T-helper 17 cell (primary cell): ENCODE results near the gene SOX13. TPM values are rescaled to one million over a fixed set of nuclear protein-coding genes. Genes with fewer than 3 reads are reported as not detected.
"Not testable (repeated sequence)": the region's sequence is repeated elsewhere in the genome, so short reads cannot be mapped to it uniquely, and the experiment has no call there.

Experiments
- ATAC-seq: fragments of 150-1000 bp; cut with Tn5 transposase; 2 replicates; pipeline ENCODE4 v1.10.0; 2021; ENCODE audit warnings: mild to moderate bottlenecking, moderate library complexity
- DNase-seq, 3 donors: peaks; one replicate each; pipeline versions ENCODE4 v3.0.0 to v3.0.0-alpha.2; 2020 to 2021
- H3K9me3 ChIP-seq: one replicate; pipeline ENCODE4 v1.7.0; 2013; ENCODE audit warnings: low read length, mild to moderate bottlenecking; ENCODE audit not compliant: control insufficient read depth, poor library complexity, severe bottlenecking
- H3K27ac Mint-ChIP-seq: one replicate; pipeline ENCODE4 v1.8.0; 2022; ENCODE audit warnings: mild to moderate bottlenecking, moderate library complexity, mixed read lengths
- H3K27me3 Mint-ChIP-seq: one replicate; pipeline ENCODE4 v1.8.0; 2022; ENCODE audit warnings: mixed read lengths
- H3K36me3 Mint-ChIP-seq: one replicate; pipeline ENCODE4 v1.8.0; 2022; ENCODE audit warnings: low read depth, mixed read lengths
- H3K4me1 Mint-ChIP-seq: one replicate; pipeline ENCODE4 v1.8.0; 2022; ENCODE audit warnings: mild to moderate bottlenecking, mixed read lengths
- H3K4me3 Mint-ChIP-seq: one replicate; pipeline ENCODE4 v1.8.0; 2022; ENCODE audit warnings: mild to moderate bottlenecking, moderate library complexity, mixed read lengths
- total RNA-seq, 4 donors: library from RNA in 2 of 4; stranded (reverse) in 2 of 4; gene quantifications; one replicate each; pipeline ENCODE4 v1.2.3 and lab custom pipeline; 2022 to 2026

Gene SOX13
- total RNA-seq, 2 donors from 2014 or later, result 1.3 to 6.3 TPM

DNA sequence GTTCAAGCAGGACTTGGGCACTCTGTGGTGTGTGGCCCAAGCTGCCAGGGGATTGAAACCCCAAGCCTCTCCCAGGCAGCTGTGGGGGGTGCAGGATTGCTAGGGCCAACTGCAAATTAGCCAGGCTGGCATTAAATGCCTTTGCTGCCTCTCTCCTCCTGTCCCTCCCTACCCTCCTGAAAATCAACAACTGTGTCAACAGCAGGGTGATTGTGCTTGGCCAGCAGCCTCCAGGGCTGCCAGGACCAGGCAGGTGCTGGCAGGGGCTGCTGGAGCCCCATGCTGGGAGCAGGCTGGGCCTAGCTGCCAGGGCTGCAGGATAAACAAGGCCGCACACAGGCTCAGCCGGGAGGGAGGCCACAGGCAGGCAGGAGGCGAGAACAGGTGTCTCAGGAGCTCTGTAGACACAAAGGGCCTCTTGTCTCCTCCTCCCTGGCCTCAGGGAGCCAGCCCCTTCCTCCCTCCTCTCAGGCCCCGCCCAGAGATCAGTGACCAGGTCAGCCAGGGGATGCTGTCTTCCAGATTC lies 11.4 kb downstream of the SOX13 start:
- Mint-ChIP-seq H3K4me1 (peaks cover 9% of the 10 kb centered on the region), H3K27ac (peak overlapping the region; percentile 47), H3K4me3 (no peak overlapping the region), H3K36me3 (peaks cover 2% of the 10 kb centered on the region), H3K27me3 (peaks cover 7% of the 10 kb centered on the region)
- ATAC-seq (no peak), DNase-seq (no peak)
- no peaks in the 10 kb centered on the region for H3K9me3 ChIP-seq

GRCh38 chr1:204085876-204086275 lies 13.0 kb downstream of the SOX13 start:
- ATAC-seq (no peak), DNase-seq (no peak)
- Mint-ChIP-seq H3K4me1 (peaks cover 6% of the 10 kb centered on the region), H3K27ac (no peak overlapping the region), H3K36me3 (peaks cover 2% of the 10 kb centered on the region), H3K27me3 (peaks cover 7% of the 10 kb centered on the region), H3K4me3 (no peak overlapping the region)
- no peaks in the 10 kb centered on the region for H3K9me3 ChIP-seq

- H3K9me3 ChIP-seq, result no peaks in the 10 kb centered on the region
- Mint-ChIP-seq H3K36me3 (peaks cover 3% of the 10 kb centered on the region), H3K4me1 (peaks cover 11% of the 10 kb centered on the region), H3K27ac (no peak overlapping the region), H3K4me3 (no peak overlapping the region), H3K27me3 (peaks cover 15% of the 10 kb centered on the region)
- DNase-seq (no peak), ATAC-seq (no peak)
Observed at GRCh38 chr1:204087181-204087892, 14.4 kb downstream of the SOX13 start.

DNA sequence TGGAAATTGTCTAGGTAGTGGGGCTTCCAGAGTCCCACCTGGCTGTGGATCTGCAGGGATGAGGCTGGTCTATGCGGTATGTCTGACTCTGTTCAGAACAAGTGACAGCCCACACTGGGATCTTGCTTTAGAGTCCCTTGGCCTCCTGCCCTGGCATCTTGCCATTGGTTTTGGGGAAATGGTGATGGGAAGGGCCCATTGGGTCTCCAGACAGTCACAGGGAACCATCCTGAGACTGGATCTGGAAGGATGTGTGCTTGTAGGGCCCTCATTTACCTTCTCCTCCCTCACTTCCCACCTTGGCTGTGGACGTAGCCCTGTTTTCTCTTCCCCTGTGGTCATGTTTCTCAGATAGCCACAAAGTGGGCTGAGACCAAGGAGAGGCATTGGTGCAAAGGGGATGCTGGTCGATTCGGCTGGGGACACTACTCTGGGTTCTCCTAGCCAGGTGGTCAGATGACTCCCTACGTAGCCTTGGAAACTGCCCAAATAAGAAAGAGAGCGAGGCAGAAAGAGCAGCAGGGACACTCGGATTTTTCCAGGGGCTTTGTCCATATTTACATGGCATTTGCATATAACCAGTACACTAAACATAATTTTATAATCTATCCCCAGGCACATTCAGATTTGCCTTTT lies 15.1 kb downstream of the SOX13 start:
- no peak for DNase-seq
- ATAC-seq, result no peak
- no peak overlapping the region for H3K4me3 Mint-ChIP-seq
- H3K27ac Mint-ChIP-seq, result peak overlapping the region; percentile 37
- peaks cover 13% of the 10 kb centered on the region for H3K27me3 Mint-ChIP-seq
- H3K4me1 Mint-ChIP-seq, result peaks cover 13% of the 10 kb centered on the region
- H3K36me3 Mint-ChIP-seq, result peaks cover 3% of the 10 kb centered on the region
- H3K9me3 ChIP-seq, result no peaks in the 10 kb centered on the region

DNA sequence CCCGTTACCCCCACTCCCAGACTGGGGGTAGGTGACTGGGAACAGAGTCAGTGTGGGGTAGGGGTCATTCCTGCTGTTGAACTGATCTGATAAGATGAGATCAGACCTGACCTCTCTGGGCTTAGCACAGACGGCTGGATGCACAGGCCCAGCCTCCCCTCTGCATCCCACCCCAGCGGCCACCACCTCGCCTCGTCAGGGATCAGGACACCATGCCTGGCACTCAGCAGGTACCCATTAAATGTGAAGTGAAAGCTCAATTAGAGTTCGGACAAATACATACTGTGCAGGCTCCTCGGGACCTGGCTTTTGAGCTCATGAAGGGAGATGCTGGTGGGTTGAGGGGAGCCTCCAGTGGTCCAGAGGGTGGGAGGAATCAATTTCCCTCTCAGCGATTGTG lies 15.7 kb downstream of the SOX13 start:
- H3K9me3 ChIP-seq, result no peaks in the 10 kb centered on the region
- Mint-ChIP-seq H3K4me1 (peaks cover 13% of the 10 kb centered on the region), H3K4me3 (no peak overlapping the region), H3K36me3 (peaks cover 3% of the 10 kb centered on the region), H3K27ac (peak overlapping the region; percentile 37), H3K27me3 (peaks cover 13% of the 10 kb centered on the region)
- ATAC-seq (no peak), DNase-seq (no peak)

- H3K9me3 ChIP-seq, result no peaks in the 10 kb centered on the region
- Mint-ChIP-seq H3K4me3 (no peak overlapping the region), H3K27me3 (peaks cover 13% of the 10 kb centered on the region), H3K36me3 (peaks cover 3% of the 10 kb centered on the region), H3K27ac (peak overlapping the region; percentile 37), H3K4me1 (peaks cover 13% of the 10 kb centered on the region)
- ATAC-seq, result no peak
- DNase-seq, result no peak
Observed at GRCh38 chr1:204089044-204089751, 16.3 kb downstream of the SOX13 start.

- H3K36me3 Mint-ChIP-seq, DNase-seq, ATAC-seq, H3K9me3 ChIP-seq, H3K4me3 Mint-ChIP-seq: not testable (repeated sequence)
- peaks cover 12% of the 10 kb centered on the region for H3K4me1 Mint-ChIP-seq
- peak overlapping the region; percentile 39 for H3K27ac Mint-ChIP-seq
- peaks cover 13% of the 10 kb centered on the region for H3K27me3 Mint-ChIP-seq
Observed at GRCh38 chr1:204090132-204090531, 17.2 kb downstream of the SOX13 start.

- DNase-seq (no peak), ATAC-seq (no peak)
- peaks cover 11% of the 10 kb centered on the region for H3K4me1 Mint-ChIP-seq
- H3K9me3 ChIP-seq, result no peaks in the 10 kb centered on the region
- H3K4me3 Mint-ChIP-seq, result no peak overlapping the region
- H3K27ac Mint-ChIP-seq, result no peak overlapping the region
- peaks cover 13% of the 10 kb centered on the region for H3K27me3 Mint-ChIP-seq
- H3K36me3 Mint-ChIP-seq, result peaks cover 3% of the 10 kb centered on the region
Observed at GRCh38 chr1:204091066-204091465, 18.2 kb downstream of the SOX13 start.

- ATAC-seq, result no peak
- Mint-ChIP-seq H3K4me3 (no peak overlapping the region), H3K27me3 (peaks cover 13% of the 10 kb centered on the region), H3K4me1 (peaks cover 13% of the 10 kb centered on the region), H3K36me3 (peaks cover 3% of the 10 kb centered on the region), H3K27ac (no peak overlapping the region)
- no peak for DNase-seq
- H3K9me3 ChIP-seq, result no peaks in the 10 kb centered on the region
Observed at GRCh38 chr1:204091787-204092312, 18.9 kb downstream of the SOX13 start.

- H3K4me1 Mint-ChIP-seq, result peaks cover 15% of the 10 kb centered on the region
- no peak overlapping the region for H3K4me3 Mint-ChIP-seq
- H3K27me3 Mint-ChIP-seq, result peaks cover 13% of the 10 kb centered on the region
- no peaks in the 10 kb centered on the region for H3K9me3 ChIP-seq
- peaks cover 3% of the 10 kb centered on the region for H3K36me3 Mint-ChIP-seq
- no peak for ATAC-seq
- DNase-seq, result no peak
- H3K27ac Mint-ChIP-seq, result no peak overlapping the region
Observed at GRCh38 chr1:204092632-204093420, 19.9 kb downstream of the SOX13 start.

DNA sequence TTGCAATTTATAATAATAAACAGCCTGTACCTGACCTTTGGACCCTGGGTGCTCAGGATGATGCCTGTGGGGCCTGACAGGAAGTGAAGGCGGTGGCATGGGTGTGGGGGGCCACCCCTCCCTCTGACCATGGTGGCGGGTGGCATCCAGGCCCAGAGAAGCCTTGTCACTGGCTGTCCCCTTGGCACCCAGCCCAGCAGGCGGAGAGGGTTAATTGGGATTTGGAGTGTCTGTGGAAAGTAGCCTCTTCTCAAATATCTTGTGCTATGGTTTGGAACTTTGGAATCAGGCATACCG lies 20.5 kb downstream of the SOX13 start:
- ATAC-seq (no peak), DNase-seq (no peak)
- Mint-ChIP-seq H3K4me3 (no peak overlapping the region), H3K27ac (no peak overlapping the region), H3K27me3 (peaks cover 13% of the 10 kb centered on the region), H3K4me1 (peaks cover 15% of the 10 kb centered on the region), H3K36me3 (peaks cover 3% of the 10 kb centered on the region)
- no peaks in the 10 kb centered on the region for H3K9me3 ChIP-seq

DNA sequence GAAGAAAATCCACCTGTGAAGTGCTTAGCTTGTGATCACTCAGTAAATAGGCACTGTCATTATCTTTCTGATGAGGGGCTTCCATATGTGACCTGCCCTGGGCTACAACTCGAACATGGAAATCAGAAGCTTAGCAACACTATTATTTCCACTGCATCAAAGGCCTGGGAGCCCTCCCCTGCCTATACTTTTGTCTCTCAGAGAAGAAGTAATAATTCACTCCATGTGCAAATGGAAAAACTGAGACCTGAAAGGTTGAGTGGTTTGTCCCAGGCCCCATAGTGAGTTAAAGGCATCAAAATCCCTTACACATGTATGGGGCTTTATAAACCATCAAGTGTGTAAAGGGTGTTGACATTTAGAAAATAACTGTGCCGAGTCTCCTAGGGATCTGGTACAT lies 20.9 kb downstream of the SOX13 start:
- peaks cover 13% of the 10 kb centered on the region for H3K27me3 Mint-ChIP-seq
- no peak overlapping the region for H3K27ac Mint-ChIP-seq
- H3K36me3 Mint-ChIP-seq, result peaks cover 3% of the 10 kb centered on the region
- peaks cover 12% of the 10 kb centered on the region for H3K4me1 Mint-ChIP-seq
- ATAC-seq (no peak), DNase-seq (no peak)
- H3K9me3 ChIP-seq, result no peaks in the 10 kb centered on the region
- H3K4me3 Mint-ChIP-seq, result no peak overlapping the region

DNA sequence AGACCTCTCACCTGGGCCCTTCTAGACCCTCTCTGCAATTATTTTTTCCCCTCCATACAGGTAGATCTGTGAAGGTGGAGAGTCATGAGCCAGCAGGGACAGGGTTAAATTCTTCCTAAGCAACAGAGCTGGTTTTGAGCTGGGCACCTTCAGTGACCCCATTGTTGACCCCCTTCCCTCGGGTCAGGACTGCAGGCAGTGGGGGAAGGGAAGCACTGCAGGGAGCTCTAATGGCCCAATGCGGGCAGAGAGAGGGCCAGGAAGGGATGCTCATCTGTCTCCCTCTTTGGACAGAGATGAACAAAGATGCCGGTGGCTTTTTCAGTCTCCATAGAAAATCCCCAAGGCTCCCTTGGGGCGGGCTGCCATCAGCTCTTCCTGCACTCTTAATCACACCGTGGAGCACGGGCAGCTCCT lies 21.4 kb downstream of the SOX13 start:
- H3K4me3 Mint-ChIP-seq, result no peak overlapping the region
- no peak overlapping the region for H3K27ac Mint-ChIP-seq
- peaks cover 13% of the 10 kb centered on the region for H3K27me3 Mint-ChIP-seq
- H3K4me1 Mint-ChIP-seq, result peaks cover 13% of the 10 kb centered on the region
- no peaks in the 10 kb centered on the region for H3K9me3 ChIP-seq
- ATAC-seq (no peak), DNase-seq (no peak)
- peaks cover 3% of the 10 kb centered on the region for H3K36me3 Mint-ChIP-seq
